ENCODE data around the gene THEM5.
"Not testable (repeated sequence)": the region's sequence is repeated elsewhere in the genome, so short reads cannot be mapped to it uniquely, and the experiment has no call there.

Gene THEM5, protein sequence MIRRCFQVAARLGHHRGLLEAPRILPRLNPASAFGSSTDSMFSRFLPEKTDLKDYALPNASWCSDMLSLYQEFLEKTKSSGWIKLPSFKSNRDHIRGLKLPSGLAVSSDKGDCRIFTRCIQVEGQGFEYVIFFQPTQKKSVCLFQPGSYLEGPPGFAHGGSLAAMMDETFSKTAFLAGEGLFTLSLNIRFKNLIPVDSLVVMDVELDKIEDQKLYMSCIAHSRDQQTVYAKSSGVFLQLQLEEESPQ

DNA sequence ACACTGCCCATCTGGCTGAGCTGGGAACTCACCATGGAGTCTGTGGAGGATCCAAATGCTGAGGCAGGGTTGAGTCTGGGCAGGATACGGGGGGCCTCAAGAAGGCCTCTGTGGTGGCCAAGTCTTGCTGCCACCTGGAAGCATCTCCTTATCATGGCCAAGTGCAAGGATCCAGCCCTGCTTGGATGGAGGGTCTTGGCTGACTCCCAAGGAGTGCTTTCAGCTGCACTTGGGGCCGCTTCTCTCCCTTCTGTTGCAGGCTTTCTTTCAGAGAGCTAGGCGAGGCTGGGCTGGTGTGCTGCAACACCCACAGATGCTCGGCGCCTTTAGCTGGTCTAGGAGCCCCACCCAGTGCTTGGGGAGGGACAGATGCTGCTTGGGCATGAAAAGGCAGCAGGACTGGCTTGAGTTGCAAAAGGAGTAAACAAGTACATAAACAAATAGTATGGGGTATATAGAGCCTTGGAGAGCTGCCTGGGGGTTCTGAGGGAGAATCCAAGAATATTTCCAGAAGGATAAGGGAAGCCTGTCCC lies at the start of gene THEM5:
Gene THEM5, minus strand, starts transcription at position 302 of the 533 bp plus-strand sequence. Its CDS starts 147 bp downstream, at position 155.
- FAIRE-seq, result no peak
- DNase-seq (ENCODE audit: insufficient read length, low spot score), result no peak

DNA sequence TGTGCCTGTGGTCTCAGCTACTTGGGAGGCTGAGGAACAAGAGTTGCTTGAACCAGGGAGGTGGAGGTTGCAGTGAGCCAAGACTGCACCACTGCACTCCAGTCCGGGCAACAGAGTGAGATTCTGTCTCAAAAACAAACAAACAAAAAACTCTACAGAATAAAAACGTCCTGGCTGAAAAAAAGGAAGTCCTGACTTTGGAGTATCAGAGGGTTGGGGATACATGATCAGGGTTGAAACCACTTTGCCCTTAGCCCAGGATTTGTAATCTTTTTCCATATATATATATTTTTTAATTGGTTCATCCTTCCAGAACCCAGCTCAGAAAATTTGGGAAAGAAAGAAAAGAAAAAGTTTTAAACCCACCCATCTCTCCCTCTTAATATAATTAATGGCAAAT lies 49.3 kb upstream of the THEM5 start:
- FAIRE-seq (no peak), DNase-seq (ENCODE audit: insufficient read length, low spot score) (no peak)

DNA sequence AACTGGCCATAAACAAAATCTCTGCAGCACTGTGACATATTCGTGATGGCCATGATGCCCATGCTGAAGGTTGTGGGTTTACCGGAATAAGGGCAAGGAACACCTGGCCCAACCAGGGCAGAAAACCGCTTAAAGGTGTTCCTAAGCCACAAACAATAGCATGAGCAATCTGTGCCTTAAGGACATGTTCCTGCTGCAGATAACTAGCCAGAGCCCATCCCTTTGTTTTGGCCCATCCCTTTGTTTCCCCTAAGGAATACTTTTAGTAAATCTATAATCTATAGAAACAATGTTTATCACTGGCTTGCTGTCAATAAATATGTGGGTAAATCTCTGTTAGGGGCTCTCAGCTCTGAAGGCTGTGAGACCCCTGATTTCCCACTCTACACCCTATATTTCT lies 47.3 kb upstream of the THEM5 start:
- FAIRE-seq, result not testable (repeated sequence)

DNA sequence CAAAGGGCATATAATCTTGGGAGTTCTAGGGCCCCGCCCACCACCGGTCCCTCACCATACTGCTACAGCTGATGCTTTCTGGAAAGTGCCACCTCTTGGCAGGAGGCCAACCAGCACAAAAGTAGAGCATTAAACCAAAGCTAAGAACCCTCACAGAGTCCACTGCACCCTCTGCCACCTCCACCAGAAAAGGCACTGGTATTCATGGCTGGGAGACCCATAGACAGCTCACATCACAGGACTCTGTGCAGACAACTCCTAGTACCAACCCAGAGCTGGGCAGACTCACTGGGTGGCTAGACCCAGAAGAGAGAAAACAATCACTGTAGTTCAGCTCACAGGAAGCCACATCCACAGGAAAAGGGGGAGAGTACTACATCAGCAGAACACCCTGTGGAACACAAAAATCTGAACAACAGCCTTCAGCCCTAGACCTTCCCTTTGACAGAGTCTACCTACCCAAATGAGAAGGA lies 45.0 kb upstream of the THEM5 start:
- no peak for FAIRE-seq
- no peak for DNase-seq (ENCODE audit: insufficient read length, low spot score)

More for the DNA sequence above, 47.3 kb upstream of the THEM5 start:
- DNase-seq (ENCODE audit: insufficient read length, low spot score), result not testable (repeated sequence)

DNA sequence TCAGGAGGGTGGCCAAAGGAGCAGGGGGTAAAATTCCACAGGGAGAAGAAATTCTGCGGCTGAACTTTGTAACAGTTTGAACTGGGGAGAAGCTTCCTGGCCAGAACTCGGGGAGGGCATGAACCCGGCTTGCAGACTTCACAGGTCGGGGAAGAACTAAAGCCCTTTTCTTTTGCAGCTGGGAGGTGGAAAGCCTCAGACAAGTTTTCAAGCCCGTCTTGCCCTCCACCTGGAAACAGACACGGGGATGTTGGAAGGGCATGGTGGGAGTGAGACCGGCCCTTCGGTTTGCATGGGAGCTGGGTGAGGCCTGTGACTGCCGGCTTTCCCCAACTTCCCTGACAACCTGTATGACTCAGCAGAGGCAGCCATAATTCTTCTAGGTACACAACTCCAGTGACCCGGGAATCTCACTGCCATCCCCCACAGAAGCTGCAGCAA lies 44.5 kb upstream of the THEM5 start:
- FAIRE-seq (no peak), DNase-seq (ENCODE audit: insufficient read length, low spot score) (no peak)

DNA sequence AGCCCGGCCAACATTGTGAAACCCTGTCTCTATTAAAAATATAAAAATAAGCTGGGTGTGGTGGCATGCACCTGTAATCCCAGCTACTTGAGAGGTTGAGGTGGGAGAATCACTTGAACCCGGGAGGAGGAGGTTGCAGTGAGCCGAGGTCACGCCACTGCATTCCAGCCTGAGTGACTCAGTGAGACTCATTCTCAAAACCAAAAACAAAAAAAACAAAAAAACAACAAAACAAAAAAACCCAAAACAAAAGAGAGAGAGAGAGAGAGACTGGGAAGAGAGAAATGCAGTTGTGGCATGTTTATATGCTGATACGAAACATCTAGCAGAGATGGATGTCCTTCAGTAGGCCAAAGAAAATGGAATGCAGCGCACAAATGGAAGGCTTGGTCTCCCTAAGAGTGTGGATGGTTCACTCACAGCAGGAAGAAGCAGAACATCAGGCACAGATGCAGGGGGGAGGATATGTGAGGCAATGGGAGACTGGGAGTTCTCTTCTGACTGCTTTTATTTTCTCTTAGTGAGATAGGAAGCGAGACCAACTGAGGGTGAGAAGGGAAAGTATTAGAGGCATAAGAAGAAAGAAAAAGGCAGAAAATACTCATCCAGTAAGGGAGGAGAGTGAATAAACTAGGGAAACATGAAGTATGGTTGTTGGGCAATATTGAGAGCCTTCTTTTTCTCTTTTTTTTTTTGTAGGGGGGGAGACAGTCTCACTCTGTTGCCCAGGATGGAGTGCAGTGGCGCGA lies 39.8 kb upstream of the THEM5 start:
- no peak for FAIRE-seq
- no peak for DNase-seq (ENCODE audit: insufficient read length, low spot score)

DNA sequence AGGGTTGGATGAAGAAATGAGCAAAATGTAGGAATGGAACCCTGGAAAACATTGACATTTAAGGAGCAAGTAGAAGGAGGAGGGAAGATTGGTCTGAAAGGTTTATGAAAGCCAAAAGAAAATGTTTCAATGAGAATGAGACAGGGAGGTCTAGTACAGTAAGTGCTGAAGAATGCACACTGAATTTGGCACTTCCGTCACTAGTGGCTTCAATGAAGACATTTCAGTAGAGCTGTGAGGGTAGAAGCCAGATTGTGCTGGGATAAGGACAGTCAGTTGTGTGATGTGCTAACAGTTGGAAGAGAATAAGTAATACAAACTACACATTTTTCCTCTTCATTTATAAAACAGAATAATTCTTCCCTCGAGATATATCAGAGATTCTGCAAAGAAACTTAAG lies 38.7 kb upstream of the THEM5 start:
- FAIRE-seq, result no peak
- DNase-seq (ENCODE audit: insufficient read length, low spot score), result no peak

DNA sequence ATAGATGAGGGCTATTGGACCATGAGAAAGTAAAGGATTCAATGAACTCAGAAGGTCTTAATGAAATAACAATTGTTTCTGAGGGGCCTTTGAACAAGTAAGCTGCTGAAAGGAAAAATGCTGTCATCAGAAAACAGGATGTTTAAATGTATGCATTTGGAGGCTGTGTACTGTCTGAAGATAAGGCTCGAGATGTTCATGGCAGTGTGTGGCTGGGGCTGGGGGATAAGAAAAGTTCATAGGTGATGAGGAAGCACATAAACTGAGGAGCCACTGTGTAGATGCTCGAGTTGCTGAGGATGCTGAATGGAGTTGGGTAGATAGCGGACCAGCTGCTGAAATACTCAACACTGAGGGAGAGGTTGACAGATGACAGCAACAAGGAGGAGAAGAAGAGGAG lies 38.0 kb upstream of the THEM5 start:
- no peak for DNase-seq (ENCODE audit: insufficient read length, low spot score)
- no peak for FAIRE-seq

DNA sequence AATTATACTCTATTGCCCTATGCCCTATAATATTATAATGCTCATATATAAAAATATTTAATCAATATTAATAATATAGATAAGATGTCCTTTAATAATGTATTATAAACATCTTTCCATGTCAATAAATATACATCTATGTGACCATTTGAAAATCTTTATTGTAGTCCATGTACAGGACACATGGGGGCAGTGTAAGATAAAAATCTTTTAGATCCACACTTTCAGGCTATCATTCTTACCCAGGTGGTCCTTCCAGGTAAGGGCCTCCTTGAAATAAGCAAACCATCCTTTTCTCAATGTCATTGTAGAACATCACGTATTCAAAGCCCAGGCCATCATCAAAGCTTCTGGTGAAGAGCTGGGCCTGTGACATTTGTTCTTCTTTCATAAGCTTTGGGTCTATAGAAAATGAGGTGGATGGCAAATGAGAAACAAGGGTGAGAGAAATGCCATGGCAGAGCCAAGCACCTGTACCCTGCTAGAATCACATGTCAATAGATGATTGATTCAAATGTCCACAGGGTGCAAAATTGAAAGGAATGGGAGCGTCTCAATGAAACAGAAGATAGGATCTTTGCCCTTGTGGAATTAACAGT lies 35.6 kb upstream of the THEM5 start:
- no peak for DNase-seq (ENCODE audit: insufficient read length, low spot score)
- FAIRE-seq, result no peak

DNA sequence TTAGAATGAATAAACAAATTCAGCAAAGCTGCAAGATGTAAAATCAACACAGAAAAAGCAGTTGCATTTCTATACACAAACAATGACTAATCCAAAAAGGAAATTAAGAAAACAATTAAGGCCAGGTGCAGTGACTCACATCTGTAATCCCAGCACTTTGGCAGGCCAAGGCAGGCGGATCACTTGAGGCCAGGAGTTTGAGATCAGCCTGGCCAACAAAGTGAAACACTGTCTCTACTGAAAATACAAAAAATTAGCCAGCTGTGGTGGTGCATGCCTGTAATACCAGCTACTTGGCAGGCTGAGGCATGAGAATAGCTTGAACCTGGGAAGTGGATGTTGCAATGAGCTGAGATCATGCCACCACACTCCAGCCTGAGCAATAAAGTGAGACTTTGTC lies 33.5 kb upstream of the THEM5 start:
- DNase-seq (ENCODE audit: insufficient read length, low spot score), result no peak
- no peak for FAIRE-seq

DNA sequence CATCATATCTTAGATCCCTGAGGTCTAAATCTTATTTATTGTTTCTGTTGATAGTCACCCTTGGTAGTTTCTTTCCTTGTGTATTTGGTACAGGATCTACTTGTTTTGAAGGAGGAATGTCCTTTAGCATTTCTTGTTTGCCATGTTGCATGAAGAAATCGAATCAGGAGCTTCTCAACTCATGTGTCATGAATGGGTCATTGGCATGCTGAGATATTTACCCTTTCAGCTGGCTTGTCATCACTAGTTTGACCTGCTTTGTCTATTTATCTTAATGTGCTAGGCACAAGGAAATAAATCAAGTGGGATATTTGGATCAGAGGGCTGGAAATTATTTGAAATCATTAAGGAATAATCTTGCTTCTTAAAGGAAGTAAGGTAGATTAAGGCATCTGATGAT lies 32.0 kb upstream of the THEM5 start:
- DNase-seq (ENCODE audit: insufficient read length, low spot score) (no peak), FAIRE-seq (no peak)

DNA sequence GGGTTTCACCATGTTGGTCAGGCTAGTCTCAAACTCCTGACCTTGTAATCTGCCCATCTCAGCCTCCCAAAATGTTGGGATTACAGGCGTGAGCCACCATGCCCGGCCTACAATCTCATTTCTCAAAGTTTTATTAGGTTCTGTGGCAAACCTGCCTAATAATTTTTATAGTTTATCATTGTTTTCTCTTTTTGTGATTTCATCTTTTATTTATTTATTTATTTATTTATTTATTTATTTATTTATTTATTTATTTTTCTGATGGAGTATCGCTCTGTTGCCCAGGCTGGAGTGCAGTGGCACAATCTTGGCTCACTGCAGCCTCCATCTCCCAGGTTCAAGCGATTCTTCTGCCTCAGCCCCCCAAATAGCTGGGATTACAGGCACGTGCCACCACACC lies 31.4 kb upstream of the THEM5 start:
- FAIRE-seq, result not testable (repeated sequence)

DNA sequence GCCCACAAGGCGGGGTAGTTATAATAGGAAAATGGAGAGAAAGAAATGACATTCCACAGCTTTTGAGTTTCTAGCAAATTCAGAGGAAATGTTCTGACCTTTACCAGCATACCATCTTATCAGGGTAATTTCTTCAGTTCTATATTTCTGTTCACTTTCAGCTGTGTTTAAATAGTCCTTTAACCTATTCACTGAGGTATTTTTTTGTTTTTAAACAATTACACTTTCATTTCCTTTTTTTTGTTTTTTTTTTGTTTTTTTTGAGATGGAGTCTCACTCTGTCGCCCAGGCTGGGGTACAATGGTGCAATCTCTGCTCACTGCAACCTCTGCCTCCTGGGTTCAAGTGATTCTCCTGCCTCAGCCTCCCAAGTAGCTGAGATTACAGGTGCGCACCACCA lies 30.9 kb upstream of the THEM5 start:
- FAIRE-seq, result not testable (repeated sequence)

More for the DNA sequence above, 31.4 kb upstream of the THEM5 start:
- not testable (repeated sequence) for DNase-seq (ENCODE audit: insufficient read length, low spot score)

DNA sequence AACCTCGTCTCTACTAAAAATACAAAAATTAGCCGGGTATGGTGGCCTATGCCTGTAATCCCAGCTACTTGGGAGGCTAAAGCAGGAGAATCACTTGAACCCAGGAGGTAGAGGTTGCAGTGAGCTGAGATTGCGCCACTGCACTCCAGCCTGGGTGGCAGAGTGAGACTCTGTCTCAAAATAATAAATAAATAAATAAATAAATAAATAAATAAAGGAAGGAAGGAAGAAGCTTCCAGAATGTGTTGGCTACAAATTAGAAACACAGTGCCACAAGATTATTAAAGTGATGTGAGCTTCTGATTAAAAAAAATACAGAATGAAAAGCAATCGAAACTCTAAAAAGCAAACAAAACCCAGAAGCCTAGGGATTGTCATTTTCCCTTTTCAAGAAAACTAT lies 30.4 kb upstream of the THEM5 start:
- not testable (repeated sequence) for FAIRE-seq; DNase-seq (ENCODE audit: insufficient read length, low spot score)

More for the DNA sequence above, 30.9 kb upstream of the THEM5 start:
- DNase-seq (ENCODE audit: insufficient read length, low spot score), result not testable (repeated sequence)

DNA sequence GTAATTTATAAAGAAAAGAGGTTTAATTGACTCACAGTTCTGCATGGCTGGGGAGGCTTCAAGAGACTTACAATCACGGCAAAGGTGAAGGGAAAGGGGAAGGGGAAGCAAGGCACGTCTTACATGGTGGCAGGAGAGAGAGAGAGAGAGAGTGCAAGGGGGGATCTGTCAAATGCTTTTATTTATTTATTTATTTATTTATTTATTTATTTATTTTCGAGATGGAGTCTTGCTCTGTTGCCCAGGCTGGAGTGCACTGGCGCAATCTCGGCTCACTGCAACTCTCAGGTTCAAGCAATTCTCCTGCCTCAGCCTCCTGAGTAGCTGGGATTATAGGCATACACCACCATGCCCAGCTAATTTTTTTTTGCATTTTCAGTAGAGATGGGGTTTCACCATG lies 29.4 kb upstream of the THEM5 start:
- not testable (repeated sequence) for FAIRE-seq; DNase-seq (ENCODE audit: insufficient read length, low spot score)

DNA sequence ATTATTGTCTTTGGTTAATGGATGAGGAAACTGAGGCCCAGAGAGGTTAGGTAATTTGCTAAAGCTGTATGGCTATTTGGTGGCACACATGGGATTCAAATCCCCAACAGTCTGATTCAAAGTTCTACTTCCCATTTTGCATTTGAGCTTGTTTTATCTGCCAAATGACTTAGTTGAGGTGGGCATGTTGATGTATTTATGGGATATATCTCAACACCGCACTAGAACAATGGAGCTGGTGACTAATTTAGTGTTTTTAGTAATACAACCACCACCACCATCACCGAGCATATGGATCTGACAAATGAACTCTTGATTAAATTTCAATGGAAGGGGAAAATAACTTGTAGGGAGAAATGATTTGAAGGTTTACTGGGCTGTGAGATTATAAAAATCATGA lies 29.0 kb upstream of the THEM5 start:
- FAIRE-seq (no peak), DNase-seq (ENCODE audit: insufficient read length, low spot score) (no peak)

DNA sequence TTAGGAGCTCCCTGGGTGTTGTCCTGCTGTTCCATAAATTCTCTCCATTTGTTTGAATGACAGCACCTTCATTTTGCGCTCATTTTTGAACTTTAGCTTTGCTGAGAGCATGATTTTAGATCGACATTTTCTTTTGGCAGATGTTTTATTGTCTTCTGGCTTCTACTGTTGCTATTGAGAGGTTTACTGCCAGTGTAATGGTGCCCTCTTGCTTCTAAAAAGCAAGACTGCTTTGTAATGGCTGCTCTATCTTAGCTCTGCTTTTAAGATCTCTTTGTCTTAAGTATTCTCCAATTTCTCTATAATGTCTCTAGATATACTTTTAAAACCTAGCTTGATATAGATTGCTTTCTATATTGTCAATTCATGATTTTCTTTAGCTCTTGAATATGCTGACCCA lies 28.0 kb upstream of the THEM5 start:
- no peak for FAIRE-seq
- DNase-seq (ENCODE audit: insufficient read length, low spot score), result no peak

DNA sequence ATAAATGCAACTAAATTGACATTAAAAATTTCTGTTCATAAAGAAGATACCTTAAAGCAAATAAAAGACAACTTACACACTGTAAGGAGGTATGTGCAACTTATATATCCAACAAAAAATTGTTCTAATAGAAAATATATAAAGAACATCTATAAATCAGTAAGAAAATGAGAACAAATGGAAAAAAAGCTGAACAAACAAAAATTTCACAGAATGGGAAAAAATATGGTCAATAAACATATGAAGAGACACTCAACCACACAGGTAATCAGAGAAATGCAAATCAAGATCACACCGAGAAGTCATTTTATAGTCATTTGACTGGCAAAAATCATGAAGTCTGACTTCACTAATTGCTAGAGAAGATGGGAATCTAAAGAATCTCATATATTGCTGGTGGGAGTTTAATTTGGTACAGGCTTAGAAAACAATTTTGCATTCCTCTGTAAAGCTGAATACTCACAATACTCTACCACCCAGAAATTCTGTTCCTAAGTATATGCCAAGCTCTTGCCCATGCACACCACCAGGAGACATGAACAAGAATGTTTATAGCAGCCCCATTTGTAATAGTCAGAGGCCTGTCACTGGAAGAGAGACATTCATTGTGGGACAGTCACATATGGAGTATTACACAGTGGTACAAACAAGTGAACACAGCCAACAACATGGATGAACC lies 22.0 kb upstream of the THEM5 start:
- FAIRE-seq (no peak), DNase-seq (ENCODE audit: insufficient read length, low spot score) (no peak)

DNA sequence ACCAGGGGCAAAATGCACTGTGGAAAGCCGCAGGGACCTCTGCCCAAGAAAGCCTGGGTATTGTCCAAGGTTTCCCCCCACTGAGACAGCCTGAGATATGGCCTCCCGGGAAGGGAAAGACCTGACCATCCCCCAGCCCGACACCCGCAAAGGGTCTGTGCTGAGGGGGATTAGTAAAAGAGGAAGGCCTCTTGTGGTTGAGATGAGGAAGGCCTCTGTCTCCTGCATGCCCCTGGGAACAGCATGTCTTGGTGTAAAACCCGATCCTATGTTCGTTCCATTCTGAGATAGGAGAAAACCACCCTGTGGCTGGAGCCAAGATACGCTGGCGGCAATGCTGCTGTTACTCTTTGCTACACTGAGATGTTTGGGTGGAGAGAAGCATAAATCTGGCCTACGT lies 19.3 kb upstream of the THEM5 start:
- not testable (repeated sequence) for FAIRE-seq; DNase-seq (ENCODE audit: insufficient read length, low spot score)

DNA sequence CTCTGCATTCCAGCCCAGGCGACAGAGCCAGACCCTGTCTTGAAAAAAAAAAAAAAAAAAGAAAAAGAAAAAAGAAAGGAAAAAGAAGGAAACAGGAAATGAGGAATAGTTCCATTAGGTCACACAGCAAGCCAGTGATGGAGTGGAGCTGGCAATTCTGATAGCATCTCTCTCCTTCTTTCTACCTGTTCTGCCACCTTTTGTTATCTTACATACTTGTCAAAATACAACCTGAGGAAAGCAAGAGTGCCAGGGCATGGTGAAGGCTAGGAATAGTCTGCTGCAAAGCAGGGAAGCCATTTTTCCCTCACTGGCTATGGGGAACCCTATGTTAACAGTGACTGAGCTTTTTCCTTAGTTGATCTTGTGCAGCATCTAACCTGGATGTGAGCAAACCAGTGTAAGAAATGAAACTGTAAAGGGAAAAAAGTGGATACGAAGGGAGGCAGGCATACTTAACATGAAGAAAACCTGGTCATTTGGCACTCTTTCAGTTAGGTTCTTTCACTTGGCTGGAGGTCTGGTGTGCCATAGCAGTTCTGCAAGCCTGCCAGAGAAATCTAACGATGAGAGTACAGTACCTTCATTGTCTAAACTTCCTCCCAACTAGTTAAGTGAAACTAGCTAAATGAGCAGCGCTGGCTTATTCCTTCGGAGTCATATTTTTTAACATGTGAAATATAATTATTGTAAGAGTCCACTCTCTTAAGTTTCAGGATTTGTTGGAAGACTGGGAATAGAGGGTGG lies 17.9 kb upstream of the THEM5 start:
- DNase-seq (ENCODE audit: insufficient read length, low spot score) (no peak), FAIRE-seq (no peak)
